HG03457 (cell line): ENCODE results near the gene DENND4A.
"Not testable (repeated sequence)": the region's sequence is repeated elsewhere in the genome, so short reads cannot be mapped to it uniquely, and the experiment has no call there.

Experiments used
- ATAC-seq: cut with Tn5 transposase; IDR thresholded peaks from one replicate; pipeline ENCODE4 v1.9.1; 2021; ENCODE audit warnings: moderate number of reproducible peaks; ENCODE audit not compliant: unreplicated experiment

The DENND4A gene

GRCh38 chr15:65789759-65790425, 2.2 kb downstream of the DENND4A start:
- no peak for ATAC-seq

DNA sequence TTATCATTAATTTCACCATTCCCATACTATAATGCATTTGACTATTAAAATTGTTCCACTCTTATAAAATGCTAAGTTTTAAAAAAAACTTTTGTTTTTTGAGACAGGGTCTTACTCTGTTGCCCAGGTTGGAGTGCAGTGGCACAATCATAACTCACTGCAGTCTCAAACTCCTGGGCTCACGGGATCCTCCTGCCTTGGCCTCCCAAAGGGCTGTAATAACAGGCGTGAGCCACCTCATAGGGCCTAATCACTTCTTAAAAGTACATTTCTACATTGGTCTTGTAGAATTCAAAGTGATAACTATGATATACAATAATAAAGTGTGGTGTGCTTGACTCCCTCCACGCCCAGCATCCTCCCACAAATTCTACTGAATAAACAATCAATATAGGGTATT, 3.0 kb downstream of the DENND4A start:
- ATAC-seq, result no peak

- ATAC-seq, result no peak
These were observed 4.8 kb downstream of the DENND4A start for GRCh38 chr15:65787260-65787659.

DNA sequence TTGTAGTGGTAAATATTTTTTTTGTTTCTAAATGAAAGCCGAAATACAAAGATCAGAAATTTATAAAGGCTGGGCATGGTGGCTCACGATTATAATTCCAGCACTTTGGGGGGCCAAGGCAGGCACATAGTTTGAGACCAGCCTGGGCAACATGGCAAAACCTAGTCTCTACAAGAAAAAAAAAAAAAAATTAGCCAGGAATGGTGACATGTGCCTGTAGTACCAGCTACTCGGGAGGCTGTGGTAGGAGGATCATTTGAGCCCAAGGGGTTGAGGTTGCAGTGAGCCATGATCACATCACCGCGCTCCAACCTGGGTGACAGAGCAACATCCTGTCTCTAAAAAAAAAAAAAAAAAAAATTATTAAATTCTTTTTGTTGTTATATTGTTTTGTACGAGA, 6.9 kb downstream of the DENND4A start:
- ATAC-seq, result no peak

DNA sequence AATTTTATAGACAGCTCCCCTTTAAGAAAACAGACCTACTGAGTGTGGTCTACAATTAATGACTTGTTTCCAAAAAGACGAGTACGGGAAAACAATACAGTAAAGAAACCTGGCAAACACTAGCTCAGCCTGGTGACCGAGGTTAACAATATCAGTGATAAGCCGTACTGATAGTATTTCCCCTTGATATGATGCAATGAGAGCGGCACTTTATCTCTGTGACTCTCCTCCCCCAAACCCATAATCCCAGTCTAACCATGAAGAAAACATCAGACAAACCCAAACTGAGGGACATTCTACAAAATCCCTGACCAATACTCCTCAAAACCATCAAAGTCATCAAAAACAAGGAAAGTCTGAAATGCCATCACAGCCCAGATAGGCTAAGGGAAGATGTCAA, 8.2 kb downstream of the DENND4A start:
- no peak for ATAC-seq

DNA sequence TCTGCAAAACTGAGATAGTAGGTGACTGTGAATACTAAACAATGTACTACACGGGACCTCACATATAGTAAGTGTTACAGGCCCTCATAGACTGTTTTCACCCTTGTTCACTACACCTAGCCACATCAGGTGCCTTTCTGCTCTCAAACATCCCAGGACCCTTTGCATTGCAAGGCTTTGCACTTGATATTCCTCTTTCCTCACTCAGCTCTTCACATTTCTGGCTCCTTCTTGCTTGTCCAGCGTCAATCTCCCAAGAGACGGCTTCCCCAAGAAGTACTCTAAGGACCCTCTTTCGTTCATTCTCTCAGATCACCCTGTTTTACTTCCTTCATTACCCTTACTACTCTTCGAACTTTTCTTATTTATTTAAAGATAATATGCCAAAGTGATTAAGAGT, 10.0 kb downstream of the DENND4A start:
- ATAC-seq, result no peak

DNA sequence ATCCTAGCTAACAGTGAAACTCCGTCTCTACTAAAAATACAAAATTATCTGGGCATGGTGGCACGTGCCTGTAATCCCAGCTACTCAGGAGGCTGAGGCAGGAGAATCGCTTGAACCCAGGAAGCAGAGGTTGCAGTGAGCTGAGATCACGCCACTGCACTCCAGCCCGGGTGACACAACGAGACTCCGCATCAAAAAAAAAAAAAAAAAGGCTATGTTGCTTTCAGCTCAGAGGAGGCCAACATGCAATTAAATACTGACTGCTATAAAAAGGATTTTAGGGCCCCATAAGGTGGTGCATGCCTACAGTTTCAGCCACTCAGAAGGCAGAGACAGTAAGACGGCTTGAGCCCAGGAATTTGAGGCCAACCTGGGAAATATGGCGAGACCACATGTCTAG, 13.4 kb downstream of the DENND4A start:
- ATAC-seq, result not testable (repeated sequence)

DNA sequence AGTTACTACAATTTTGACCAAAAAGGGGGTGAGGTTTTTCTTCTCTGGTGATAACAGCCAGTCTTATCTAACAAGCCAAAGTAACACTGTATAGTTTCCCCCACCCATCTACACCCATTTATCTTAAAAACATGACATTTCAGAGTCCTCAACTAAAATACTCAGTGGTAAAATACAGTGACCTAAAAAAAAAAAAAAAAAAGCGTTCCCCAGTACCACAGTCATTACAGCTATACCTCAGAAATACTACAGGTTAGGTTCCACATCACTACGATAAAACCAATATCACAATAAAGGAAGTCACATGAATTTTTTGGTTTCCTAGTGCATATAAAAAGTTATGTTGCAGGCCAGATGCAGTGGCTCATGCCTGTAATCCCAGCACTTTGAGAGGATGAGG, 13.8 kb downstream of the DENND4A start:
- ATAC-seq, result no peak

DNA sequence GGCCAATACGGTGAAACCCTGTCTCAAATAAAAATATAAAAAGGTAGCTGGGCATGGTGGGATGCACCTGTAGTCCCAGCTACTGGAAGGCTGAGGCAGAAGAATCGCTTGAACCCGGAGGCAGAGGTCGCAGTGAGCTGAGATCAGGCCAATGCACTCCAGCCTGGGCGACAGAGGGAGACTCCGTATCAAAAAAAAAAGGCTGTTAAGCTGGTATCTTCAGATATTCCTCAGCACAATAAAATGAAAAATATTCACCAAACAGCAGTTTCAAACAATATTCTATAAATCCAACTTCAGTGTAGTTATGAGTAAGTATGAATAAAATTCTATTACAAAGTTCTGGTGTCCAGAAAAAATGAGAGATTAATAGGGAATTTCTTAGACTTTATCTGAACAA, 14.2 kb downstream of the DENND4A start:
- ATAC-seq, result no peak

DNA sequence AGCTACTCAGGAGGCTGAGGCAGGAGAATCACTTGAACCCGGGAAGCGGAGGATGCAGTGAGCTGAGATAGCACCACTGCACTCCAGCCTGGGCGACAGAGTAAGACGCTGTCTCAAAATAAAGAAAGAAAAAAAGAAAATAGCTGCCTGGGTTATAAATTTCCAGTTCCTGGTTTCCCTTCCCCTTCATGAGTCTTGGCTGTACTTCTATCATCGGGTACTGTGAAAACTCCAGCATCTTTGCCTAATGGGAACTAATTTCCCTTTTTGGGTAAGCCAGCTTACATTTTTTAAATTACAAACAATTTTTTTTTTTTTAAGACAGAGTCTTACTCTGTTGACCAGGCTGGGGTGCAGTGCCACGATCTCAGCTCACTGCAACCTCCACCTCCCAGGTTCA, 15.0 kb downstream of the DENND4A start:
- no peak for ATAC-seq

- ATAC-seq, result no peak
These were observed 18.5 kb downstream of the DENND4A start for GRCh38 chr15:65773386-65774111.

DNA sequence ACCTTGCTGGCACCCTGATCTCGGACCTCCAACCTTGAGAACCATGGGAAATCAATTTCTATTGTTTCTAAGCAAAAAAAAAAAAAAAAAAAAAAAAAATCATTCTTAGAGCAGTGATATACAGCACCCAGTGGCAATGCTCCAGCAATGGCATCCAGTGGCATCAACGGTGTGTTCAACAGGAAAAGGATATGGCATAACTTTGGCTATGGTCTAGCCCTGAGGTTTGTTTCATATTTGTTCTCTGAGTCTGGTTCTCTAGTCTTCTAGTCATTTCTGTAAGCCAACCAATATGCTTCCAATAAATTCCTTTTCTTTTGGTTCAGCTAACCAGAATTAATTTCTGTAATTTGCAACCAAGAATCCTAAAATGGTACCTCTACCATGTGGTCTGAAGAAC, 19.2 kb downstream of the DENND4A start:
- ATAC-seq, result no peak

- ATAC-seq, result no peak
These were observed 20.2 kb downstream of the DENND4A start for GRCh38 chr15:65771870-65772269.

DNA sequence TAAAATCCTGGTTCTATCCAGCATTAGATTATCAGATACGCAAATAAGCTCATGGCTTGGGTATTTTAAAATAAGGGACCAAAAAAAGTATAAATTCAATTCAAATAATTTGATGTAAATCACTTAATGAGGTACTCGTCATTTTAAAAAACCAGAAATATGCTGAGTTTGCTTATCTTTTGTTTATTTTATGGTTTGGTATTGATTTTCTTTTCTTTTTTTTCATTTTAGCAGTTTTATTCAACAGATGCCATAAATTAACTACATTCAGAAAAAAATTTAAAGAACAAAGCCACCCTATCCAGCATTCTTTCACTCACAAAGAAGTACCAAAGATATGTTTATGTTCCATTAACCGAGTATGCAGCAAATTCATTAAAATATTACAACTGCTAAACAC, 22.6 kb downstream of the DENND4A start:
- ATAC-seq, result no peak

GRCh38 chr15:65767895-65768294, 24.2 kb downstream of the DENND4A start:
- no peak for ATAC-seq

DNA sequence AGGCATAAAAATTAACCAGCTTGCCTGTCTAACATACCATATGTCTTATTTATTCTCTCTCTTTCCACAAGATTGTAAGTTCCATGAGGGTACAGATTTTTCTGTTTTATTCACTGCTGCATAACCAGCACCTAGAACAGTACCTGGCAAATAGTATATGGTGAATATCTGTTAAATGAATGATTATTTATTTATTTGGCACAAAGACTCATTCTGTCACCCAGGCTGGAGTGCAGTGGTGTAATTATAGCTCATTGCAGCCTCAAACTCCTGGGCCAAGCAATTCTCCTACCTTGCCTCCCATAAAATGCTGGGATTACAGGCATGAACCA, 24.9 kb downstream of the DENND4A start:
- ATAC-seq, result no peak

- no peak for ATAC-seq
These were observed 25.4 kb downstream of the DENND4A start for GRCh38 chr15:65766422-65767263.

GRCh38 chr15:65765106-65765505, 27.0 kb downstream of the DENND4A start:
- no peak for ATAC-seq

GRCh38 chr15:65762914-65763787, 28.9 kb downstream of the DENND4A start:
- ATAC-seq, result no peak

DNA sequence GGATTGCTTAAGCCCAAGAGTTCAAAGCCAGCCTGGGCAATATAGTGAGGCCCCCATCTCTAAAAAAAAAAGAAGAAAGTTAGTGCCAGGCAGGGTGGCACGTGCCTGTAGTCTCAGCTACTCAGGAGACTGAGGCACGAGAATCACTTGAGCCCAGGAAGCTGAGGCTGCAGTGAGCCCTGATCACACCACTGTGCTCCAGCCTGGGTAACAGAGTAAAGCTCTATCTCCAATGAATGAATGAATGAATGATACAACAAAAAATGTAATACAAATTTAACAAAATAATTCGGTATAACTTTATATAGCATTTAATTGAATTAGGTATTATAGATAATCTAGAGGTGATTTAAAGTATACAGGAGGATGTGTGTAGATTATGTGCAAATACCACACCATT, 29.7 kb downstream of the DENND4A start:
- no peak for ATAC-seq
